ENCODE data around the gene ZNF600. TPM values are rescaled to one million over a fixed set of nuclear protein-coding genes. Genes with fewer than 3 reads are reported as not detected.

Gene ZNF600
- total and polyA plus RNA-seq, 2 of the 13 experiments (the other 11 are each of a cell fraction or from before 2014, with no cell fraction given): 15.0 to 16.4 TPM

GRCh38 chr19:52734893-52735661 lies 51.5 kb downstream of the ZNF600 start, which contains the start of gene ZNF611 (continued):
- TF ChIP-seq CHD4 (IDR thresholded peaks at IDR 0.05; ENCODE audit: borderline replicate concordance, low read length): no peak
- TF ChIP-seq TFDP2 (CRISPR knock-in tag; IDR thresholded peaks at IDR 0.05): peak; percentile 73
- TF ChIP-seq ZNF557 (CRISPR knock-in tag; IDR thresholded peaks at IDR 0.05): no peak
- TF ChIP-seq UBTF (CRISPR knock-in tag; IDR thresholded peaks at IDR 0.05): no peak
- TF ChIP-seq ELF3 (CRISPR knock-in tag; IDR thresholded peaks at IDR 0.05): peak; percentile 55
- peak; percentile 42; the same call in 1 of the 2 replicates for TF ChIP-seq RAD21 (CRISPR knock-in tag; IDR thresholded peaks at IDR 0.05)
- no peak for TF ChIP-seq GLI4 (CRISPR knock-in tag; IDR thresholded peaks at IDR 0.05; ENCODE audit: borderline replicate concordance)
- no peak for TF ChIP-seq RCOR2 (CRISPR knock-in tag; IDR thresholded peaks at IDR 0.05)
- no peak for TF ChIP-seq RBM22 (optimal IDR thresholded peaks at IDR 0.05; ENCODE audit: low read length)
- no peak for TF ChIP-seq TBX2 (CRISPR knock-in tag; IDR thresholded peaks at IDR 0.05; ENCODE audit: borderline replicate concordance)
- TF ChIP-seq NFE2 (CRISPR knock-in tag; IDR thresholded peaks at IDR 0.05): no peak
- no peak for TF ChIP-seq RBM39 (IDR thresholded peaks at IDR 0.05; ENCODE audit: low read depth, low read length, poor library complexity, severe bottlenecking)

All from HepG2 (cell line).